Stimulated activated CD8-positive, alpha-beta memory T cell treated with anti-CD3 and anti-CD28 coated beads, Interleukin-15, amount 100 ng/mL, for 24 hours (primary cell): ENCODE measurements around the gene DNAAF5.

Experiments
- DNase-seq: peaks from one replicate; pipeline ENCODE4 v3.0.0-alpha.2; 2020; ENCODE audit warnings: low read depth

The DNAAF5 gene

GRCh38 chr7:768881-769504, 42.5 kb downstream of the DNAAF5 start:
- DNase-seq = no peak

- DNase-seq = no peak
These were observed 43.8 kb downstream of the DNAAF5 start for GRCh38 chr7:770336-770735.

- DNase-seq = no peak
These were observed 44.3 kb downstream of the DNAAF5 start for GRCh38 chr7:770741-771166.

GRCh38 chr7:771234-772004, 44.9 kb downstream of the DNAAF5 start:
- no peak for DNase-seq

- DNase-seq = no peak
These were observed 45.5 kb downstream of the DNAAF5 start for GRCh38 chr7:772005-772294.

- DNase-seq = no peak
These were observed 45.9 kb downstream of the DNAAF5 start for GRCh38 chr7:772392-772791.

- DNase-seq = no peak
These were observed 46.5 kb downstream of the DNAAF5 start for GRCh38 chr7:772861-773621.

- no peak for DNase-seq
These were observed 47.1 kb downstream of the DNAAF5 start for GRCh38 chr7:773622-773915.

GRCh38 chr7:774161-775109, 47.9 kb downstream of the DNAAF5 start:
- peak; percentile 56 for DNase-seq

- DNase-seq = no peak
These were observed 49.9 kb downstream of the DNAAF5 start for GRCh38 chr7:776381-776780.

GRCh38 chr7:776992-777727, 50.7 kb downstream of the DNAAF5 start:
- no peak for DNase-seq

- no peak for DNase-seq
These were observed 51.2 kb downstream of the DNAAF5 start for GRCh38 chr7:777728-778078.

- DNase-seq = no peak
These were observed 51.9 kb downstream of the DNAAF5 start for GRCh38 chr7:778271-778967.

- DNase-seq = no peak
These were observed 52.5 kb downstream of the DNAAF5 start for GRCh38 chr7:778968-779451.

GRCh38 chr7:779480-779879, 53.0 kb downstream of the DNAAF5 start:
- no peak for DNase-seq

GRCh38 chr7:780081-780480, 53.6 kb downstream of the DNAAF5 start:
- no peak for DNase-seq

- no peak for DNase-seq
These were observed 54.0 kb downstream of the DNAAF5 start for GRCh38 chr7:780516-780915.

- no peak for DNase-seq
These were observed 54.8 kb downstream of the DNAAF5 start for GRCh38 chr7:781186-781849.

GRCh38 chr7:781936-782529, 55.5 kb downstream of the DNAAF5 start:
- DNase-seq = no peak
